ENCODE data around the gene HAUS7. TPM values are rescaled to one million over a fixed set of nuclear protein-coding genes. Genes with fewer than 3 reads are reported as not detected.
A peak's percentile ranks its signal among the peaks of the same experiment; 100 is the strongest.

The HAUS7 gene
- total and polyA plus RNA-seq, 8 donors = 1.8 to 75.3 (median 14.7) TPM

DNA sequence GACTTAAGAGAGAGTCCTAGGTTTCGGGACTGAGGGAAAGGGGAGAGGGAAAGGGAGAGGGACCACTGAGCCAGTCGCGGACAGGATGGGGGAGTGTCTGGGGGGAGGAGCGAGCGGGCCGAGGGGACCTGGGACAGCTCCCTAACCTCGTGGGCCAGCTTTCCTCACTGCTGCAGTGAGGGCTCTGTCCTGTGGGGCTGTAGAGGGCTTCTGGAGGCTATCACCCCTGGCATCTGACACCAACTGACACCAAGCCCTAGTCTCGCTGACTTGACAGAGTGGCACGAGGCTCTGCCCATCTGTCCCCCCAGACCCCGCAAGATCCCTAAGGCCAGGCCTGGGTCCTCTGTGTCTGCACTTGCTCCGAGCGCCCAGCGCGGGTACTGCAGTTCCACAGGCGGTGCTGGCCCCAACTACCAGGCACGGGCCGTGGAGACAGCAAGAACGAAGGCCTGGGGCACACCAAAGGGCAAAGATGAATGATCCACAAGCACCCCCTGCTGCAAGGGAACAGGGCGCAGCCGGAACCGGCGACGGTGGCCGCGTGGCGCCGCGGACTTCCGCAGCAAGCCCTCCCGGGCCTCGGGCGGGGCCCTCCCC lies 465 bp downstream of the HAUS7 start:
- TF ChIP-seq POLR2AphosphoS5 (IDR thresholded peaks at IDR 0.05) (no peak), POLR2A (IDR thresholded peaks at IDR 0.05) (no peak), EP300 (IDR thresholded peaks at IDR 0.05) (no peak)
- TF ChIP-seq, protein P1, sequence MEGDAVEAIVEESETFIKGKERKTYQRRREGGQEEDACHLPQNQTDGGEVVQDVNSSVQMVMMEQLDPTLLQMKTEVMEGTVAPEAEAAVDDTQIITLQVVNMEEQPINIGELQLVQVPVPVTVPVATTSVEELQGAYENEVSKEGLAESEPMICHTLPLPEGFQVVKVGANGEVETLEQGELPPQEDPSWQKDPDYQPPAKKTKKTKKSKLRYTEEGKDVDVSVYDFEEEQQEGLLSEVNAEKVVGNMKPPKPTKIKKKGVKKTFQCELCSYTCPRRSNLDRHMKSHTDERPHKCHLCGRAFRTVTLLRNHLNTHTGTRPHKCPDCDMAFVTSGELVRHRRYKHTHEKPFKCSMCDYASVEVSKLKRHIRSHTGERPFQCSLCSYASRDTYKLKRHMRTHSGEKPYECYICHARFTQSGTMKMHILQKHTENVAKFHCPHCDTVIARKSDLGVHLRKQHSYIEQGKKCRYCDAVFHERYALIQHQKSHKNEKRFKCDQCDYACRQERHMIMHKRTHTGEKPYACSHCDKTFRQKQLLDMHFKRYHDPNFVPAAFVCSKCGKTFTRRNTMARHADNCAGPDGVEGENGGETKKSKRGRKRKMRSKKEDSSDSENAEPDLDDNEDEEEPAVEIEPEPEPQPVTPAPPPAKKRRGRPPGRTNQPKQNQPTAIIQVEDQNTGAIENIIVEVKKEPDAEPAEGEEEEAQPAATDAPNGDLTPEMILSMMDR (IDR thresholded peaks at IDR 0.05) = no peak
- Histone ChIP-seq H3K4me1 (peaks cover 0 to 23% (median 13%) of the 10 kb centered on the region in 4 donors), H3K9me3 (no peaks in the 10 kb centered on the region), H3K36me3 (peaks cover 0 to 10% (median 3%) of the 10 kb centered on the region in 4 donors), H3K27ac (peak overlapping the region; percentile 70 to 89 (median 77)), H3K4me3 (peak overlapping the region; percentile 61 to 81 (median 66)), H3K27me3 (no peaks in the 10 kb centered on the region)
- no peak for DNase-seq
- intact Hi-C loops (cut with DNase I; ENCODE audit: low total_unique reads) = no loop called here
- WGBS, 5 donors = 0 to 28% (median 3%) methylated on average over 7 to 32 of the region's 32 CpGs

DNA sequence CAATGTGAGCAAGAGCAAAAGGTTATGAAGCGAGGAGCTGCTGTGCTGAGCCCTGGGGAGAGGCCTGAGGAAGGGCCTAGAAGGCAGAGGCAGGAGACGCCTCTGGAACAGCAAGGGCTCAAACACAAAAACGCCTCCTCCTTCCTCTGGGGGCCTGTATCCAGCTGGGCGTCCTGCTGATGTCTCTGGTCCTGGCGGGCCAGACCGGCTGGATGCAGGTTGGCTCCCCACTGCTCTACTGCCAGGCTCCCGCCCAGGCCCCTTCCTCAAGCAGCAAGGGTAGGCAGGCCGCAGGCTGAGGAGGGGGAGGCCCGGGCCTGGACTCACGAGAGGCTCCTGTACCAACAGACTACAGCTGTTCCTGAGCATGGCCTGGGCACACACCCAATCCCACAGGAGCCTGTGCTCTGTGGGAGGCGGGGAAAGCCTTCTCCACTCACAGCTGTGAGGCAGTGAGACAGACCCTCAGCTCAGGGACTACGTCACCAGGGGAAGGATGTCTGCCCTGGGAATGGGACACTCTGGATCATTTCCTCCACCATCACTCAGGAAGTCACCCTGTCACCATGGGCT lies 2.3 kb downstream of the HAUS7 start:
- TF ChIP-seq, protein P1 (IDR thresholded peaks at IDR 0.05) = no peak
- no peak for TF ChIP-seq POLR2A (IDR thresholded peaks at IDR 0.05)
- TF ChIP-seq POLR2AphosphoS5 (IDR thresholded peaks at IDR 0.05) = no peak
- WGBS, 5 donors = 67 to 87% (median 74%) methylated on average over 3 to 12 of the region's 12 CpGs
- peak in 1 of 2 donors; percentile 56 for DNase-seq
- H3K27ac ChIP-seq = no peak overlapping the region
- H3K4me1 ChIP-seq = peaks cover 0 to 22% (median 11%) of the 10 kb centered on the region in 4 donors
- H3K4me3 ChIP-seq = no peak overlapping the region
- peaks cover 0 to 26% (median 6%) of the 10 kb centered on the region in 4 donors for H3K36me3 ChIP-seq
- intact Hi-C loops (cut with DNase I; ENCODE audit: low total_unique reads) = no loop called here
- H3K27me3 ChIP-seq = no peaks in the 10 kb centered on the region
- H3K9me3 ChIP-seq = no peaks in the 10 kb centered on the region

DNA sequence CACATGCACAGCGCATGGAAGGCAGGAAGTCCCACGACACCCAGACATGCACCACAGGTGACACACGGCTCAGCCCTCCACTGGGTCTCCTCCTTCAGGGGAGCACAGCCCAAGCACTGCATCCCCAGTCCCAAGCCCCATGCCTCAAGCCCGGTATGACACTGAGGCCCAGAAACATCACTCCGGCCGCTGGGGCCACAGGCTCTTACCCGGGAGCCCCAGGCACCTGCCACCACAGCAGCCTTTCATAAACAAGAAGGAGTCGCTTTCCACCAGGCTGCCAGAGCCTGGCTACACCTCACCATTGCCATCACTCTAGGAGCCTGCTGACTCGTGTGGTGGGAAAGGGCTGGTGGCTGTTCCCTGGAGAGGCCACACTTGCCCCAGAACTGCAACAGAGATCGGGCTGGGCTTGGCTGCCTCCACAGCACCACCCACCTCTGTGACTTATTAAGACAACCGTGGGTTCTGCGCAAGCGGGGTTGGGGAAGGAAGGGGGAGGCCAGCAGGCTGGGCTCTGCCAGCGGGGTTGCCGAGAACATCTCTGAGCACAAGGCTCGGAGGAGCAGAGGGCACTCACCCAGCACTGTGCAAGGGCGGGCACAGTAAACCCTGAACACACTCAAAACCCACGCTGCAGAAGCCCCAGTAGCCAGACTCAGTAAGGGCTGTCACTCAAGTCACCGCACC lies 4.5 kb downstream of the HAUS7 start:
- peaks cover 0 to 4% (median 0%) of the 10 kb centered on the region in 4 donors for H3K9me3 ChIP-seq
- no peak for DNase-seq
- H3K4me3 ChIP-seq = no peak overlapping the region
- no peak overlapping the region for H3K27ac ChIP-seq
- intact Hi-C loops (cut with DNase I; ENCODE audit: low total_unique reads) = no loop called here
- TF ChIP-seq, protein P1 (IDR thresholded peaks at IDR 0.05) = no peak
- TF ChIP-seq POLR2A (IDR thresholded peaks at IDR 0.05) = no peak
- TF ChIP-seq EP300 (IDR thresholded peaks at IDR 0.05) = no peak
- no peak for TF ChIP-seq POLR2AphosphoS5 (IDR thresholded peaks at IDR 0.05)
- peaks cover 0 to 15% (median 11%) of the 10 kb centered on the region in 4 donors for H3K4me1 ChIP-seq
- peaks cover 0 to 45% (median 25%) of the 10 kb centered on the region in 4 donors for H3K36me3 ChIP-seq
- H3K27me3 ChIP-seq = no peaks in the 10 kb centered on the region
- 85 to 91% (median 88%) methylated on average over 14 to 19 of the region's 19 CpGs for WGBS, 5 donors

DNA sequence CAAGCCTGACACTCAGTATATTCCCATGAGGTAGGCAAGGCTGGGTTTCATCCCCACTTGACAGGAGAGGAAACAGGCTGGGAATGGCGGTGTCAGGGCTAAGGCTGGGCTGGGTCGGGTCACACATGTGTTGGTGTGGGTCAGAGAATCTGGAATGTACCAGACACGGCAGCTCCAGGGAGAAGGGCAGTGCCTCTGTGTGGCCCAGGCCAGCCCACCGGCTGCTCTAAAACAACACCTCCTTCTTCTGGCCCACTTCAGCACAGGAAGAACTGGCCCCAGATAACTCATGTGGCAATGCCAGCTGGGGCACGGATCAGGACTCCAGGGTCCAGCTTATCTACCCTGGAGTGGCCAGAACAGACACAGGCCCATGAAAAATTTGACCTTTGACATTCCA lies 6.3 kb downstream of the HAUS7 start:
- Histone ChIP-seq H3K4me3 (no peak overlapping the region), H3K27me3 (no peaks in the 10 kb centered on the region), H3K36me3 (peaks cover 0 to 45% (median 26%) of the 10 kb centered on the region in 4 donors), H3K27ac (no peak overlapping the region), H3K4me1 (peaks cover 0 to 7% (median 4%) of the 10 kb centered on the region in 4 donors), H3K9me3 (peaks cover 0 to 4% (median 0%) of the 10 kb centered on the region in 4 donors)
- 74 to 100% (median 86%) methylated on average over 3 to 5 of the region's 5 CpGs for WGBS, 5 donors
- no peak for DNase-seq
- TF ChIP-seq, protein P1 (IDR thresholded peaks at IDR 0.05) = no peak
- TF ChIP-seq POLR2AphosphoS5 (IDR thresholded peaks at IDR 0.05) = no peak
- TF ChIP-seq POLR2A (IDR thresholded peaks at IDR 0.05) = no peak
- intact Hi-C loops (cut with DNase I; ENCODE audit: low total_unique reads) = no loop called here

Measured in stomach (tissue), 9 donors.